DOHH2 (cell line): Measurements from ENCODE around the gene CERCAM.

Experiments
- CTCF ChIP-seq: fragments of 200-600 bp; sonication (generic); IDR thresholded peaks from one replicate; pipeline ENCODE4 v1.5.1; 2014; ENCODE audit warnings: antibody characterized with exemption, mild to moderate bottlenecking, low read depth, low read length; ENCODE audit not compliant: poor library complexity, severe bottlenecking
- EZH2phosphoT487 ChIP-seq: fragments of 200-600 bp; sonication (generic); IDR thresholded peaks from 2 replicates; pipeline ENCODE4 v1.6.1; 2017; ENCODE audit warnings: borderline replicate concordance, mild to moderate bottlenecking, antibody characterized with exemption, low read length, moderate library complexity, mixed read lengths

GRCh38 chr9:128406848-128407391 lies 13.7 kb upstream of the CERCAM start:
- TF ChIP-seq CTCF: no peak
- TF ChIP-seq EZH2phosphoT487: no peak
